ENCODE data around the gene GJC1. TPM values are rescaled to one million over a fixed set of nuclear protein-coding genes. Genes with fewer than 3 reads are reported as not detected.

Gene GJC1
- total RNA-seq, 1 donor = 21.1 TPM

GRCh38 chr17:44770166-44770925 lies 59.7 kb downstream of the GJC1 start:
- TF ChIP-seq CTCF (IDR thresholded peaks at IDR 0.05; ENCODE audit: insufficient read depth, low read length) = no peak
- DNase-seq (ENCODE audit: low read depth) = no peak
- no peak overlapping the region for H3K4me3 ChIP-seq (ENCODE audit: low read depth, low read length)

- DNase-seq (ENCODE audit: low read depth) = no peak
- TF ChIP-seq CTCF (IDR thresholded peaks at IDR 0.05; ENCODE audit: insufficient read depth, low read length) = no peak
- H3K4me3 ChIP-seq (ENCODE audit: low read depth, low read length) = no peak overlapping the region
These were observed 60.4 kb downstream of the GJC1 start for GRCh38 chr17:44769647-44770084.

DNA sequence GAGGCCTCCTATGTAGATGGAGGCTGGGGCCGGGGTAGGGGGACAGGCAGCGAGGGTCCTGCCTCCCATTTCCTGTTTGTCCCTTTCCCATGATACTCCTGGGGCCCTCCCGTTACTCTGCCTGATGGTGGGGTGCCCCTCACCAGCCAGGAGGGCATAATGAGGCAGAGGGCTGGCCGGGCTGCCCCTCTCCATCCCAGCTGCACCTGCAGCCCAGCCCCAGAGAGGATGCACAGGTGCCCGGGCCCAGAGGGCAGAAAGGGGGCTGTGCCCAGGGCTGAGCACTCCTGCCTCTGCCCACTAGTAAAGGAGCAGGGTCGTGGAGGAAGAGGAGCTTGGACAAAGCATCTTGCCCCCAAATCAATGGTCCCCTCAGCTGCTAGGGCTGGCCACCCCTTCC lies 60.9 kb downstream of the GJC1 start:
- no peak for DNase-seq (ENCODE audit: low read depth)
- TF ChIP-seq CTCF (IDR thresholded peaks at IDR 0.05; ENCODE audit: insufficient read depth, low read length) = no peak
- no peak overlapping the region for H3K4me3 ChIP-seq (ENCODE audit: low read depth, low read length)

DNA sequence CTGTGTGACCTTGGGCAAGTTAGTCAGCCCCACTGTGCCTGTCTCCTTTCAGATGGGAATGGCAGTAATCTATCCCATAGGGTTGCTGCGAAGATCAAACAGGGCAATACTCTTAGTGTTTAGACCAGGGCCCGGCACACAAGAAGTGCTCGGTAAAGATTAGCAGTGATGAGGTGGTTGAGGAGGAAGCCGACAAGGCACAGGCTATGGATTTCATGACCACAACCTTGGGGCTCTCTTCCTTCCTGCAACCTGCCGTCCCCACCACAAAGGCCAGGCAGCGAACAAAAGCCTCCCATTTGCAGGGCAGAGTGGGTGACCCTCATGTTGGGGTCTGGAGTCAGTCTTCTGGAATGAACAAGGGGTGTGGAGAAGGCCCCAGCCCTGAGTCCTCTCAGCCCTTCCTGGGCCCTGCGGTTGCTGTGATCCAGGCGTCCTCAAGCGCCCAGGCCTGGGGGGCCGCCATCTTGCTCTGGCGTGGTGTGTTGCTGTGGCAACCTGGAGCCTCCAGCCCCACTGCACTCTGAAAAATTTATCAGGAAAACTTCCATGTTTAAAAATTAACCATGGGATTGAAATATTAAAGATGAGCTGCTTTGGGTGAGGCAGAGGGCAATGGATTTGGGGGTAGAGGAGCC lies 61.5 kb downstream of the GJC1 start:
- DNase-seq (ENCODE audit: low read depth) = no peak

DNA sequence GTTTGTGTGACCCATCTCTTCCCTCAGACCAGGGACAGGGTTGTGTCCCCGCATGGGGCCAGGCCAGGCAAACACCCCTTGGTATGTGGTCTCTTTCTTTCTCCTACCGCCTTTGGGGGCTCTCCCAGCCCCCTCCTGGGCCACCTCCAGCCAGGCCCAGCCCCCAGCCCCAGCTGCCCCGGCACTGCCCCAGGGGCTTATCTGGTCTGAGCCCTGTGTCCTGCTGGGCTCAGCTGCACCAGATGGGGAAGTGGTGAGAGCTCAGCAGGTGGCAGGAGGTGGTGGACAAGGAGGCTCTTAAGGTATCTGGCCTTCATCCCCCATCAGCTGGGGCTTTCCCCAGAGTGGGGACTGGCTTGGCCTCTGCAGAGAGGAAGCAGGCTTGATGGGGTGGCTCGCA lies 62.6 kb downstream of the GJC1 start:
- no peak for TF ChIP-seq CTCF (IDR thresholded peaks at IDR 0.05; ENCODE audit: insufficient read depth, low read length)
- DNase-seq (ENCODE audit: low read depth) = no peak
- H3K4me3 ChIP-seq (ENCODE audit: low read depth, low read length) = no peak overlapping the region

More for the DNA sequence above, 61.5 kb downstream of the GJC1 start:
- no peak overlapping the region for H3K4me3 ChIP-seq (ENCODE audit: low read depth, low read length)
- TF ChIP-seq CTCF (IDR thresholded peaks at IDR 0.05; ENCODE audit: insufficient read depth, low read length) = no peak

GRCh38 chr17:44766409-44767038 lies 63.6 kb downstream of the GJC1 start:
- DNase-seq (ENCODE audit: low read depth) = no peak
- no peak for TF ChIP-seq CTCF (IDR thresholded peaks at IDR 0.05; ENCODE audit: insufficient read depth, low read length)
- no peak overlapping the region for H3K4me3 ChIP-seq (ENCODE audit: low read depth, low read length)
